Lower leg skin (tissue), 4 donors: ENCODE measurements around the gene SLC12A3. TPM values are rescaled to one million over a fixed set of nuclear protein-coding genes. Genes with fewer than 3 reads are reported as not detected.

Experiments used
- DNase-seq, 2 donors: peaks; one replicate each; pipeline ENCODE4 v3.0.0-alpha.2; 2019; ENCODE audit warnings: low spot score in 2 of 2
- H3K4me3 ChIP-seq: fragments of 200-600 bp; sonication (generic); 2 replicates; pipeline ENCODE4 v1.5.1; 2017; ENCODE audit warnings: mild to moderate bottlenecking, low read depth; ENCODE audit not compliant: poor library complexity, severe bottlenecking
- POLR2A ChIP-seq, 2 donors: fragments of 450-650 bp; IDR thresholded peaks; one replicate each; pipeline ENCODE4 v1.6.1; 2016 to 2017; ENCODE audit warnings: antibody characterized with exemption in 2 of 2, mild to moderate bottlenecking in 1 of 2, moderate library complexity in 1 of 2
- WGBS, 2 donors: methylation state at CpG; one replicate each; pipeline ENCODE4 v1.1.5; 2018; 5-methylcytosine and 5-hydroxymethylcytosine counted together
- intact Hi-C: fragments of 100-400 bp; cut with DNase I; formaldehyde crosslinking; loops from one replicate; pipeline ENCODE4 v1.15.0; 2023; ENCODE audit warnings: low total_unique reads
- microRNA counts, 2 donors: library from miRNA; unstranded; fragments of <30 nt; microRNA quantifications; one replicate each; lab custom pipeline; 2016
- microRNA-seq, 2 donors: library from miRNA; unstranded; fragments of <30 nt; microRNA quantifications; one replicate each; pipeline ENCODE4, GENCODE V29; 2016; ENCODE audit warnings: borderline replicate concordance in 2 of 2, borderline number of aligned reads in 1 of 2
- total RNA-seq, 4 donors: library from RNA; depleted of rRNA; stranded (reverse); fragments of >200 nt; gene quantifications; one replicate each; pipeline ENCODE4 v1.1.0, GENCODE V29; 2016
- TF ChIP-seq, protein P1 (sequence below), 3 donors: fragments of 450-650 bp; IDR thresholded peaks; one replicate each; pipeline ENCODE4 v1.5.1; 2016; ENCODE audit warnings: antibody characterized with exemption in 3 of 3, mild to moderate bottlenecking in 3 of 3, moderate library complexity in 2 of 3

The SLC12A3 gene
- total RNA-seq, 4 donors from 2014 or later, result not detected

DNA sequence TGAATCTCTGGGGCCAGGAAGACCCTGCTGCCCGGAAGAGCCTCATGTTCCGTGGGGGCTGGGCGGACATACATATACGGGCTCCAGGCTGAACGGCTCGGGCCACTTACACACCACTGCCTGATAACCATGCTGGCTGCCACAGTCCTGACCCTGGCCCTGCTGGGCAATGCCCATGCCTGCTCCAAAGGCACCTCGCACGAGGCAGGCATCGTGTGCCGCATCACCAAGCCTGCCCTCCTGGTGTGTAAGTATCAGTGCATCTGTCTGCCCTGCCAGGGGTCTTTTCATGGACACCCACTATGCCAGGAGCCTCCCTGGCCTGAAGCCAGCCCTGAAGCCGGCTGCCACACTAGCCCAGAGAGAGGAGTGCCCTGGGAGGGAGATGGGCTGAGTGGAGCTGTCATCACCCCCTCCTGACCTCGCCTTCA, 96.9 kb downstream of the SLC12A3 start, which contains the start of gene CETP:
Gene CETP (plus strand): TSS at position 100 of the 431 bp plus-strand sequence. CDS start 30 bp downstream, at position 130.
- intact Hi-C loops, result loop anchor here (10.0 kb wide), 1 partner anchor 183 kb away; no protein-coding TSS in a partner anchor
- 73 to 77% methylated on average over 12 of the region's 12 CpGs for WGBS, 2 donors
- TF ChIP-seq POLR2A (IDR thresholded peaks at IDR 0.05), result no peak
- TF ChIP-seq, protein P1, sequence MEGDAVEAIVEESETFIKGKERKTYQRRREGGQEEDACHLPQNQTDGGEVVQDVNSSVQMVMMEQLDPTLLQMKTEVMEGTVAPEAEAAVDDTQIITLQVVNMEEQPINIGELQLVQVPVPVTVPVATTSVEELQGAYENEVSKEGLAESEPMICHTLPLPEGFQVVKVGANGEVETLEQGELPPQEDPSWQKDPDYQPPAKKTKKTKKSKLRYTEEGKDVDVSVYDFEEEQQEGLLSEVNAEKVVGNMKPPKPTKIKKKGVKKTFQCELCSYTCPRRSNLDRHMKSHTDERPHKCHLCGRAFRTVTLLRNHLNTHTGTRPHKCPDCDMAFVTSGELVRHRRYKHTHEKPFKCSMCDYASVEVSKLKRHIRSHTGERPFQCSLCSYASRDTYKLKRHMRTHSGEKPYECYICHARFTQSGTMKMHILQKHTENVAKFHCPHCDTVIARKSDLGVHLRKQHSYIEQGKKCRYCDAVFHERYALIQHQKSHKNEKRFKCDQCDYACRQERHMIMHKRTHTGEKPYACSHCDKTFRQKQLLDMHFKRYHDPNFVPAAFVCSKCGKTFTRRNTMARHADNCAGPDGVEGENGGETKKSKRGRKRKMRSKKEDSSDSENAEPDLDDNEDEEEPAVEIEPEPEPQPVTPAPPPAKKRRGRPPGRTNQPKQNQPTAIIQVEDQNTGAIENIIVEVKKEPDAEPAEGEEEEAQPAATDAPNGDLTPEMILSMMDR (IDR thresholded peaks at IDR 0.05), result no peak
- H3K4me3 ChIP-seq, result no peak within 1 kb of the TSS
- no peak for DNase-seq

DNA sequence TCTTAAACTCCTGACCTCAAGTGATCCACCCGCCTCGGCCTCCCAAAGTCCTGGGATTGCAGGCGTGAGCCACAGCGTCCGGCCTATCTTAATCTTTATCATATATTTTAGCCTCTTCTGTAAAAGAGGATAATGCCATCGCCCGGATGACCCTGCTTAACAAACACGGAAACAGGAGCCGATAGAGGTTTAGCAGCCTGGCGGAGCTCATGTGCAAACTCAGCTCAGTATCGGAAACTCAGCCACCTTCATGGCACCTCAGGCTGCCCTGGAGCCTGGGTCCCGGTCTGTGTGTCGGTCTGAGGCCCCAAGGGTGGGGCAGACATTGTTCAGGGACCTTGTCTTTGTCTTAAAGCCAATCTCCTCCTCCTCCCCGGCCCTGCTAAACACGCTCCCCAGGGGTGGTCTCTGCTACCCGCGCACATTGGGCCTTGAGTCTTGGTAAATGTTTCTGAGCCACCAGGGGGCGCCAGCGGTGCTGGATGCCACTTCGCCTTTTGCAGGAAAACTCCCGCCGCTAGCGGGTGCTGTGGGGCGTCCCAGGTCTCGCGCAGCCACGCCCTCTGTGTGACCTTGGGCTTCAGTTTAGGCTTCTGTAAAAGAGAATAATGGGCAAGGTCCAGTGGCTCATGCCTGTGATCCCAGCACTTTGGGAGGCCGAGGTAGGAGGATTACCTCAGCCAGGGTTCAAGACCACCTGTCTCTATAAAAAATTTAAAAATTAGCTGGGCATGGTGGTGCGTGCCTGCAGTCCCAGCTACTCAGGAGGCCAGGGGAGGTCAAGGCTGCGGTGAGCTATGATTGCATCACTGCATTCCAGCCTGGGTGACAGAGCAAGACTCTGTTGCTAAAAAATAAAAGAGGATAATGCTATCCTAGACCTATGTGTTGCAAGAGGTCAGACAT, 99.5 kb downstream of the SLC12A3 start:
- intact Hi-C loops, result loop anchor here (10.0 kb wide), 1 partner anchor 180 kb away; no protein-coding TSS in a partner anchor
- WGBS, 2 donors, result 49 to 52% methylated on average over 27 to 30 of the region's 30 CpGs
- TF ChIP-seq, protein P1 (IDR thresholded peaks at IDR 0.05), result peak in 1 of 3 donors; percentile 86
- no peak for TF ChIP-seq POLR2A (IDR thresholded peaks at IDR 0.05)
- no peak overlapping the region for H3K4me3 ChIP-seq
- DNase-seq, result peak; percentile 84 to 97

MicroRNA genes within 50 kb of the gene (microRNA counts, 767-probe panel; counts per million panel counts)
- microRNA hsa-miR-138-5p (lab: Ali Mortazavi, UCI), result 0 to 358 counts per million in 2 donors

Small RNA genes within 50 kb of the gene (microRNA-seq; reads per million reads assigned to microRNA genes)
- gene MIR138-2 (2.7 to 4.5 reads per million in 2 donors), gene MIR6863 (0 reads per million in 2 donors)

Other genes starting within 250 kb of the SLC12A3 start
- 100 to 1,000 TPM; 140 to 437 (median 224) TPM for gene MT1E, start 239.4 kb upstream of the SLC12A3 start, total RNA-seq
- 10 to 100 TPM; 14.1 to 29.7 (median 17.1) TPM for gene MT1M, start 232.5 kb upstream of the SLC12A3 start, total RNA-seq
- gene MT1A, start 226.5 kb upstream of the SLC12A3 start, total RNA-seq, result 10 to 100 TPM in 2 of 4 donors, 1 to 10 TPM in 2; 3.7 to 23.3 (median 11.2) TPM
- gene MT1B, start 213.3 kb upstream of the SLC12A3 start, total RNA-seq, result not detected
- 10 to 100 TPM in 2 of 4 donors, 1 to 10 TPM in 2; 2.1 to 17.2 (median 8.3) TPM for gene MT1F, start 207.2 kb upstream of the SLC12A3 start, total RNA-seq
- 10 to 100 TPM in 2 of 4 donors, 1 to 10 TPM in 1, not detected in 1; 5.6 to 46.4 (median 37.8) TPM for gene MT1G, start 197.1 kb upstream of the SLC12A3 start, total RNA-seq
- 1 to 10 TPM in 2 of 4 donors, not detected in 2; 1.2 to 3.9 TPM for gene MT1H, start 195.4 kb upstream of the SLC12A3 start, total RNA-seq
- 1,000 to 10,000 TPM; 1,041 to 3,584 (median 2,610) TPM for gene MT1X, start 182.7 kb upstream of the SLC12A3 start, total RNA-seq
- 10 to 100 TPM; 21.0 to 40.6 (median 31.2) TPM for gene NUP93, start 135.1 kb upstream of the SLC12A3 start, total RNA-seq
- gene HERPUD1, start 66.9 kb downstream of the SLC12A3 start, total RNA-seq, result 100 to 1,000 TPM; 136 to 165 (median 158) TPM
- under 1 TPM in 2 of 4 donors, not detected in 2; 0.52 to 0.79 TPM for gene CETP, start 96.7 kb downstream of the SLC12A3 start, total RNA-seq
- 10 to 100 TPM; 21.8 to 52.4 (median 32.0) TPM for gene NLRC5, start 124.3 kb downstream of the SLC12A3 start, total RNA-seq
- gene CPNE2, start 227.4 kb downstream of the SLC12A3 start, total RNA-seq, result 10 to 100 TPM; 12.5 to 18.9 (median 14.9) TPM